HG03039 (cell line): ENCODE results near the gene IFIT1B.
"Not testable (repeated sequence)": the region's sequence is repeated elsewhere in the genome, so short reads cannot be mapped to it uniquely, and the experiment has no call there.

ENCODE experiments used
- ATAC-seq: cut with Tn5 transposase; IDR thresholded peaks from one replicate; pipeline ENCODE4 v1.9.1; 2021; ENCODE audit warnings: mild to moderate bottlenecking, moderate library complexity; ENCODE audit not compliant: unreplicated experiment

Gene IFIT1B

GRCh38 chr10:89377705-89378637 lies at the start of gene IFIT1B:
TSS of gene IFIT1B (plus strand) at chr10:89378056. CDS start at chr10:89378136, 80 bp downstream.
- no peak for ATAC-seq

- no peak for ATAC-seq
Observed at GRCh38 chr10:89329151-89329550, 48.7 kb upstream of the IFIT1B start.

- not testable (repeated sequence) for ATAC-seq
Observed at GRCh38 chr10:89330014-89330413, 47.8 kb upstream of the IFIT1B start.

- no peak for ATAC-seq
Observed at GRCh38 chr10:89330537-89331212, 47.2 kb upstream of the IFIT1B start.

- not testable (repeated sequence) for ATAC-seq
Observed at GRCh38 chr10:89331487-89332122, 46.3 kb upstream of the IFIT1B start.

GRCh38 chr10:89332123-89332633 lies 45.7 kb upstream of the IFIT1B start:
- ATAC-seq: peak; percentile 33

- no peak for ATAC-seq
Observed at GRCh38 chr10:89335226-89335625, 42.6 kb upstream of the IFIT1B start.

GRCh38 chr10:89336241-89336640 lies 41.6 kb upstream of the IFIT1B start:
- ATAC-seq: no peak

- ATAC-seq: no peak
Observed at GRCh38 chr10:89337484-89337883, 40.4 kb upstream of the IFIT1B start.

- no peak for ATAC-seq
Observed at GRCh38 chr10:89338713-89339112, 39.1 kb upstream of the IFIT1B start.

- no peak for ATAC-seq
Observed at GRCh38 chr10:89339875-89340274, 38.0 kb upstream of the IFIT1B start.

GRCh38 chr10:89341649-89342048 lies 36.2 kb upstream of the IFIT1B start:
- no peak for ATAC-seq

GRCh38 chr10:89342206-89342958 lies 35.5 kb upstream of the IFIT1B start:
- no peak for ATAC-seq

GRCh38 chr10:89343089-89343767 lies 34.6 kb upstream of the IFIT1B start:
- no peak for ATAC-seq

GRCh38 chr10:89344156-89344555 lies 33.7 kb upstream of the IFIT1B start:
- ATAC-seq: no peak

- no peak for ATAC-seq
Observed at GRCh38 chr10:89345367-89346000, 32.4 kb upstream of the IFIT1B start.

GRCh38 chr10:89346405-89347254 lies 31.2 kb upstream of the IFIT1B start:
- ATAC-seq: no peak

- no peak for ATAC-seq
Observed at GRCh38 chr10:89347701-89348457, 30.0 kb upstream of the IFIT1B start.
